Measurements from ENCODE around the gene FGGY. TPM values are rescaled to one million over a fixed set of nuclear protein-coding genes. Genes with fewer than 3 reads are reported as not detected.

FGGY gene
- total and polyA plus RNA-seq, 2 donors (not counting 3 experiments of a cell fraction or from before 2014, with no cell fraction given) = 5.6 to 6.4 TPM

- H3K4me1 ChIP-seq (ENCODE audit: control insufficient read depth, extremely low read depth, insufficient read depth, low read length) = no peaks in the 10 kb centered on the region
- dilution Hi-C loops (cut with MboI; ENCODE audit: extremely low pct_ligation_motif_present, low sequenced_read_pairs) = no loop called here
Measured at GRCh38 chr1:59564192-59564891, 267.4 kb downstream of the FGGY start.

More at GRCh38 chr1:59564192-59564891, 267.4 kb downstream of the FGGY start:
- intact Hi-C loops (cut with micrococcal nuclease) = no loop called here
- Histone ChIP-seq H3K9ac (replicated peaks; ENCODE audit: extremely low read depth, insufficient read depth, low read length) (no peak overlapping the region), H3K36me3 (ENCODE audit: control insufficient read depth in 2 of 2, extremely low read depth in 1 of 2, insufficient read depth in 2 of 2, low read length in 2 of 2) (no peaks in the 10 kb centered on the region), H4K20me1 (replicated peaks; ENCODE audit: control insufficient read depth, extremely low read depth, insufficient read depth, low read length) (no peaks in the 10 kb centered on the region), H2AFZ (ENCODE audit: low read depth, low read length) (no peak overlapping the region), H3K9me1 (replicated peaks; ENCODE audit: control insufficient read depth, extremely low read depth, insufficient read depth, low read length) (no peaks in the 10 kb centered on the region), H3K9me3 (replicated peaks; ENCODE audit: control insufficient read depth, insufficient read depth, low read length) (no peaks in the 10 kb centered on the region), H3K4me3 (replicated peaks in 1 of 3; ENCODE audit: insufficient read depth in 1 of 3, low read depth in 1 of 3, low read length in 3 of 3) (no peak overlapping the region), H3K79me2 (ENCODE audit: control insufficient read depth, insufficient read depth, low read length) (no peaks in the 10 kb centered on the region), H3K4me2 (ENCODE audit: insufficient read depth, low read length) (no peak overlapping the region), H3K27me3 (ENCODE audit: control insufficient read depth in 2 of 2, insufficient read depth in 2 of 2, low read length in 2 of 2) (no peaks in the 10 kb centered on the region), H3K27ac (ENCODE audit: insufficient read depth, low read depth, low read length) (no peak overlapping the region)
- TF ChIP-seq EZH2 (IDR thresholded peaks at IDR 0.05; ENCODE audit: borderline replicate concordance, low read depth, low read length, severe bottlenecking) (no peak), GATA2 (IDR thresholded peaks at IDR 0.05; ENCODE audit: insufficient read depth, insufficient read length, low read depth, low read length) (no peak), FOS (IDR thresholded peaks at IDR 0.05; ENCODE audit: borderline replicate concordance, insufficient read depth, low read length) (no peak), POLR2AphosphoS5 (IDR thresholded peaks at IDR 0.05; ENCODE audit: insufficient read depth, low read depth, low read length) (no peak)
- TF ChIP-seq, protein P1, sequence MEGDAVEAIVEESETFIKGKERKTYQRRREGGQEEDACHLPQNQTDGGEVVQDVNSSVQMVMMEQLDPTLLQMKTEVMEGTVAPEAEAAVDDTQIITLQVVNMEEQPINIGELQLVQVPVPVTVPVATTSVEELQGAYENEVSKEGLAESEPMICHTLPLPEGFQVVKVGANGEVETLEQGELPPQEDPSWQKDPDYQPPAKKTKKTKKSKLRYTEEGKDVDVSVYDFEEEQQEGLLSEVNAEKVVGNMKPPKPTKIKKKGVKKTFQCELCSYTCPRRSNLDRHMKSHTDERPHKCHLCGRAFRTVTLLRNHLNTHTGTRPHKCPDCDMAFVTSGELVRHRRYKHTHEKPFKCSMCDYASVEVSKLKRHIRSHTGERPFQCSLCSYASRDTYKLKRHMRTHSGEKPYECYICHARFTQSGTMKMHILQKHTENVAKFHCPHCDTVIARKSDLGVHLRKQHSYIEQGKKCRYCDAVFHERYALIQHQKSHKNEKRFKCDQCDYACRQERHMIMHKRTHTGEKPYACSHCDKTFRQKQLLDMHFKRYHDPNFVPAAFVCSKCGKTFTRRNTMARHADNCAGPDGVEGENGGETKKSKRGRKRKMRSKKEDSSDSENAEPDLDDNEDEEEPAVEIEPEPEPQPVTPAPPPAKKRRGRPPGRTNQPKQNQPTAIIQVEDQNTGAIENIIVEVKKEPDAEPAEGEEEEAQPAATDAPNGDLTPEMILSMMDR (IDR thresholded peaks at IDR 0.05; ENCODE audit: extremely low read depth in 1 of 2, insufficient read depth in 1 of 2, low read depth in 1 of 2, low read length in 2 of 2) = no peak
- DNase-seq (ENCODE audit: low read depth, low spot score) (no peak), FAIRE-seq (no peak)
- BruUV-seq (replicated peaks) = no TSS peak
- POLR2A ChIA-PET = no interaction called here
- CTCF ChIA-PET = no interaction called here

All from endothelial cell of umbilical vein (primary cell).